ENCODE measurements around the gene MAP1LC3B. TPM values are rescaled to one million over a fixed set of nuclear protein-coding genes. Genes with fewer than 3 reads are reported as not detected.

MAP1LC3B gene
- total and polyA plus RNA-seq, 2 donors (not counting 1 experiment from before 2014, with no cell fraction given): 72.7 to 75.8 TPM

DNA sequence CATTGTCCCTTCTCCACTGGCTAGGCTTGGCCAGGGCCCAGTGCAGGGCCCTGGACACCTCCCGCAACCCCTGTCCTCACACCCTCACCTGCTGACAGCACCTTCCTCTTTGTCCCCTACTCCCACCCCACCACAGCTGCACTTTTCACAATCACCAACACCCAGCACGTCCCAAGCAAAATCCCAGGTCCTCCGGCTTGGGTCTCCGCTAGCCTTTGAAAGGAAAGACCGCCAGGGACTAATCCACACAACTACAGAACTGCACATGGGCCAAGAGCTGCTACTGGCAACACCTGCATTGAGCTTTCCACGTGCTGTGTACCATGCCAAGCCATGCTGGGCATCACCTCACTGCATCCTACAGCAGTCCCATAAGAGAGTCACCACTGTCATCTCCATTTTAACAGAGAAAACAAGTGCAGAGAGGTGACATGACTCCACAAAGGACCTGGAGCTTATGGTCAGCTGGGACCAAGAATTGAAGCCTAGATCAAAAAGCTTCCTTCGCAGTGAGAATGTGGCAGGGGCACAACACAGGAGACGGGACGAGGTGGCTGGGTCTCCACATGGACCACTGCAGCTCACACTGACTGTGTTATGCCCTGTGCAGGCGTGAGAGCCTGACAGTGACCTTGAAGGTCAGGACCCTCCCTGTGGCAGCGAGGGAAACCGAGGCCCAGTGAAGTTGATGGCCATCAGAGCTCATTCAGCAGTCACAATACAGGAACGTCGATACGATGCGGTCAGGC lies 31.1 kb upstream of the MAP1LC3B start:
- Histone ChIP-seq H3K79me2 (ENCODE audit: control insufficient read depth, insufficient read depth, low read length) (peaks cover 42% of the 10 kb centered on the region), H4K20me1 (ENCODE audit: control insufficient read depth, insufficient read depth, low read length, poor library complexity, severe bottlenecking) (peaks cover 25% of the 10 kb centered on the region), H3K4me2 (replicated peaks; ENCODE audit: low read depth, low read length, poor library complexity, severe bottlenecking) (no peak overlapping the region), H3K9ac (ENCODE audit: low read length) (no peak overlapping the region), H3K27me3 (replicated peaks in 1 of 4; ENCODE audit: control extremely low read depth in 1 of 4, control insufficient read depth in 3 of 4, insufficient read depth in 4 of 4, low read length in 3 of 4) (no peaks in the 10 kb centered on the region), H3K4me1 (ENCODE audit: control insufficient read depth in 2 of 2, insufficient read depth in 2 of 2, low read length in 2 of 2) (no peaks in the 10 kb centered on the region), H3K36me3 (replicated peaks in 1 of 2; ENCODE audit: control extremely low read depth in 1 of 2, control insufficient read depth in 1 of 2, extremely low read depth in 1 of 2, insufficient read depth in 2 of 2, low read length in 1 of 2) (peaks cover 0 to 51% of the 10 kb centered on the region in 2 experiments), H3K27ac (ENCODE audit: low read length in 2 of 2) (no peak overlapping the region), H3K9me3 (ENCODE audit: control extremely low read depth in 1 of 3, control insufficient read depth in 2 of 3, insufficient read depth in 1 of 3, low read length in 2 of 3) (no peaks in the 10 kb centered on the region), H3K4me3 (ENCODE audit: control extremely low read depth in 1 of 5, extremely low read depth in 1 of 5, insufficient read depth in 1 of 5, low read depth in 2 of 5, low read length in 4 of 5) (no peak overlapping the region), H2AFZ (ENCODE audit: insufficient read depth, low read depth, low read length, poor library complexity, severe bottlenecking) (no peak overlapping the region)
- ChIA-PET CTCF (interaction anchor here (0.5 kb wide), 1 partner anchor 144 kb away, joined by 3 read pairs; no protein-coding TSS in a partner anchor), POLR2A (no interaction called here)
- WGBS (ENCODE audit: insufficient coverage): 97% methylated on average over 16 of the region's 16 CpGs
- H3K27ac Mint-ChIP-seq: no peak overlapping the region
- intact Hi-C loops (cut with micrococcal nuclease): no loop called here
- no peaks in the 10 kb centered on the region for H3K27me3 Mint-ChIP-seq
- DNase-seq (no peak), ATAC-seq (ENCODE audit: low read depth) (no peak)
- peaks cover 2% of the 10 kb centered on the region for H3K4me1 Mint-ChIP-seq
- no peak overlapping the region for H3K4me3 Mint-ChIP-seq
- TF ChIP-seq EZH2 (IDR thresholded peaks at IDR 0.05; ENCODE audit: borderline replicate concordance, insufficient read depth, low read depth, low read length, poor library complexity, severe bottlenecking) (no peak), CTCF (IDR thresholded peaks at IDR 0.05) (no peak)
- H3K9me3 Mint-ChIP-seq (ENCODE audit: insufficient read depth): no peaks in the 10 kb centered on the region

GRCh38 chr16:87361916-87362619 lies 30.1 kb upstream of the MAP1LC3B start:
- intact Hi-C loops (cut with micrococcal nuclease): no loop called here
- Mint-ChIP-seq H3K4me1 (peaks cover 2% of the 10 kb centered on the region), H3K27ac (no peak overlapping the region), H3K27me3 (no peaks in the 10 kb centered on the region), H3K9me3 (ENCODE audit: insufficient read depth) (no peaks in the 10 kb centered on the region), H3K4me3 (no peak overlapping the region)
- no peak overlapping the region for H3K4me2 ChIP-seq (replicated peaks; ENCODE audit: low read depth, low read length, poor library complexity, severe bottlenecking)
- no peaks in the 10 kb centered on the region for H3K27me3 ChIP-seq (replicated peaks in 1 of 4; ENCODE audit: control extremely low read depth in 1 of 4, control insufficient read depth in 3 of 4, insufficient read depth in 4 of 4, low read length in 3 of 4)
- POLR2A ChIA-PET: no interaction called here
- no peak overlapping the region for H2AFZ ChIP-seq (ENCODE audit: insufficient read depth, low read depth, low read length, poor library complexity, severe bottlenecking)
- H3K9me3 ChIP-seq (ENCODE audit: control extremely low read depth in 1 of 3, control insufficient read depth in 2 of 3, insufficient read depth in 1 of 3, low read length in 2 of 3): no peaks in the 10 kb centered on the region
- H3K36me3 ChIP-seq (replicated peaks in 1 of 2; ENCODE audit: control extremely low read depth in 1 of 2, control insufficient read depth in 1 of 2, extremely low read depth in 1 of 2, insufficient read depth in 2 of 2, low read length in 1 of 2): peaks cover 0 to 50% of the 10 kb centered on the region in 2 experiments
- no peak overlapping the region for H3K4me3 ChIP-seq (ENCODE audit: control extremely low read depth in 1 of 5, extremely low read depth in 1 of 5, insufficient read depth in 1 of 5, low read depth in 2 of 5, low read length in 4 of 5)
- CTCF ChIA-PET: no interaction called here
- no peak overlapping the region for H3K9ac ChIP-seq (ENCODE audit: low read length)
- H3K79me2 ChIP-seq (ENCODE audit: control insufficient read depth, insufficient read depth, low read length): peaks cover 52% of the 10 kb centered on the region
- H3K4me1 ChIP-seq (ENCODE audit: control insufficient read depth in 2 of 2, insufficient read depth in 2 of 2, low read length in 2 of 2): no peaks in the 10 kb centered on the region
- no peak for DNase-seq
- no peak overlapping the region for H3K27ac ChIP-seq (ENCODE audit: low read length in 2 of 2)
- 100% methylated on average over 2 of the region's 8 CpGs for WGBS (ENCODE audit: insufficient coverage)
- peaks cover 36% of the 10 kb centered on the region for H4K20me1 ChIP-seq (ENCODE audit: control insufficient read depth, insufficient read depth, low read length, poor library complexity, severe bottlenecking)
- ATAC-seq (ENCODE audit: low read depth): no peak
- TF ChIP-seq EZH2 (IDR thresholded peaks at IDR 0.05; ENCODE audit: borderline replicate concordance, insufficient read depth, low read depth, low read length, poor library complexity, severe bottlenecking) (no peak), CTCF (IDR thresholded peaks at IDR 0.05) (no peak)

All from B cell (primary cell).